HG03064 (cell line): ENCODE measurements around the gene MTOR.

Source experiments
- ATAC-seq: cut with Tn5 transposase; IDR thresholded peaks from one replicate; pipeline ENCODE4 v1.9.1; 2021; ENCODE audit warnings: low read depth; ENCODE audit not compliant: unreplicated experiment

The MTOR gene

GRCh38 chr1:11156963-11157362, 105.4 kb downstream of the MTOR start:
- ATAC-seq, result no peak

- no peak for ATAC-seq
Observed at GRCh38 chr1:11156441-11156840, 105.9 kb downstream of the MTOR start.

GRCh38 chr1:11153184-11153583, 109.2 kb downstream of the MTOR start:
- no peak for ATAC-seq

GRCh38 chr1:11152755-11153154, 109.6 kb downstream of the MTOR start:
- no peak for ATAC-seq

GRCh38 chr1:11151826-11152612, 110.3 kb downstream of the MTOR start:
- no peak for ATAC-seq

- ATAC-seq, result no peak
Observed at GRCh38 chr1:11151114-11151513, 111.2 kb downstream of the MTOR start.

GRCh38 chr1:11150326-11150725, 112.0 kb downstream of the MTOR start:
- no peak for ATAC-seq

DNA sequence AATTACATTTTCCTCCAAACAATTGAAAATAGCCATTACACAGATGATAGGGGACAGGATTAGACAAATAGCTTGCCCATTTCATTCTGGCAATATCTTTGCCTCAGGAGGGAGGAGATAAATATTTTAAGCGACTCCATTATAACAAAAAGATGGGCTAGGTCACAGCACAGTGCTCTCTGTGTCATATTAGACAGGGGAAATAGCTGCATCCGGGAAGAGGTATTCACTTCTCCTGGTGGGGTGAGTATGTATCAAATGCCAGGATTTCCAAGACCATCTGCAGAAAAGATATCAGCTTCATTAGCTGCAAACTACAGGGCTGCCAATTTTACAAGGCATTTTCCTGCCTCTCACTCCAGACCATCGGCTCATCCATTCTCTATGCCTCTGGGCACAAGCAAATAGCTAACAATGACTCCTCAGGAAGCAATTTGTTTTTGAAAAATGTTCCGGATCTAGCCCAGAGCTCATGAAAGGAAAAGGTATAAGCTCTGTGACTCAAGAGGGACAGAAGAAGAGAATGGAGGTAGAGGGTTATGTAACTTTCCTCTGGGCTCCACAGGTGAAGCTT, 115.1 kb downstream of the MTOR start:
- no peak for ATAC-seq

- no peak for ATAC-seq
Observed at GRCh38 chr1:11145741-11146140, 116.6 kb downstream of the MTOR start.

- no peak for ATAC-seq
Observed at GRCh38 chr1:11144570-11145256, 117.6 kb downstream of the MTOR start.

GRCh38 chr1:11143907-11144306, 118.4 kb downstream of the MTOR start:
- no peak for ATAC-seq

GRCh38 chr1:11143401-11143800, 119.0 kb downstream of the MTOR start:
- no peak for ATAC-seq

- no peak for ATAC-seq
Observed at GRCh38 chr1:11142618-11143391, 119.5 kb downstream of the MTOR start.

- ATAC-seq, result no peak
Observed at GRCh38 chr1:11138952-11139351, 123.4 kb downstream of the MTOR start.

- no peak for ATAC-seq
Observed at GRCh38 chr1:11138029-11138428, 124.3 kb downstream of the MTOR start.

DNA sequence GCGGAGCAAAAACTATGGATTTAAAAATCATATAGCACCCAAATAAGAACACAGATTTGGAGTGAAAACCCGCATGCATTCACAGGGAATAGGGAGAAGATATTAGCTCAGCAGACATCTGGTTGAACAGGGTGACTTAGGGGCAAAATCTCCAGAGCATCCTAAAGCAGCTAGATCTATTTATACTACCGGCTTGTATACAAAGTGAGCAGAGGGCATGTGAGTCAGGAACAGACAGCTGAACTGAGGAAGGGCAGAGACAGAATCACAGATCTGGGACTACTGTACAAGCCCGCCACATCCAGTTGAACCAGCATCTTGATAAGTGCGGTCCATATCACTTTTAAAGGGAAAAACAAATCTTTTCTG, 127.5 kb downstream of the MTOR start:
- no peak for ATAC-seq

DNA sequence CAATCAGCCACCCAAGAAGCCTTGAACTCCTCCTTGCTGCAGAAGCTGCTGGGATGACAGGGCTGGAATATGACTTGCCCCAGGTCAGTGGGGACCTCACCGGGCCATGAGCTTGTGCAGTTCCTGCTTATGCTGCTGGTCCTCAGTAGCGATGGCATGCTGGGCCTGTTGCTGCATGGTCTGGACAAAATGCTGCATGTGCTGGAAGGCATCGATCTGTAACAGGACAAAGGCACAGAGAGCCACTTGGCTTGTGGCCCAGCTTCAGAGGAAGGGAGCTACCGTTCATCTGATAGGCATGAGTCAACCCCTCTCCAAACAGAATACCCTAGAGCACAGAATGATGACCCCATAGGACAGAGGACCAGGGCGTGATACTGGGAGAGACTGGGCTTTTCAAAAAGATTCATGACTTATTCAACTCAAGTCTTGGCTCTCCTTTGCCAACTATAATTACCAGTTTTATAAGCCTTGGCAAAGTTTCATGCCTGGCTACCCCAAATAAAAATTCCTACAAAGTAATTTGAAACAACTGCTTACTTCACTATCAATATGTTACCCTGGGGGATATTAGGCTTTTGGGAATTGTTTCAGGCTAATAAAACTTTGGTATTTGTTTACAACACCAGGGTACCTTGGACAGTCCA, 128.0 kb downstream of the MTOR start:
- ATAC-seq, result no peak

GRCh38 chr1:11132563-11133293, 129.6 kb downstream of the MTOR start:
- no peak for ATAC-seq

- ATAC-seq, result no peak
Observed at GRCh38 chr1:11131816-11132215, 130.5 kb downstream of the MTOR start.

- no peak for ATAC-seq
Observed at GRCh38 chr1:11130406-11130805, 131.9 kb downstream of the MTOR start.
